Glutamatergic neuron (in vitro differentiated cells): ENCODE data around the gene XRN2. TPM values are rescaled to one million over a fixed set of nuclear protein-coding genes. Genes with fewer than 3 reads are reported as not detected.

Experiments used
- DNase-seq: peaks from one replicate; pipeline ENCODE4 v3.0.0; 2022
- H3K27ac Mint-ChIP-seq: one replicate; pipeline ENCODE4 v1.8.0; 2020; ENCODE audit warnings: mild to moderate bottlenecking, mixed read lengths, inconsistent platforms; ENCODE audit not compliant: unreplicated experiment
- H3K27me3 Mint-ChIP-seq: one replicate; pipeline ENCODE4 v1.8.0; 2020; ENCODE audit warnings: mild to moderate bottlenecking, moderate library complexity, mixed read lengths, inconsistent platforms; ENCODE audit not compliant: unreplicated experiment
- H3K36me3 Mint-ChIP-seq: one replicate; pipeline ENCODE4 v1.8.0; 2020; ENCODE audit warnings: mild to moderate bottlenecking, mixed read lengths, inconsistent platforms; ENCODE audit not compliant: unreplicated experiment
- H3K4me1 Mint-ChIP-seq: one replicate; pipeline ENCODE4 v1.8.0; 2020; ENCODE audit warnings: mild to moderate bottlenecking, low read depth, mixed read lengths, inconsistent platforms; ENCODE audit not compliant: unreplicated experiment
- H3K4me3 Mint-ChIP-seq: one replicate; pipeline ENCODE4 v1.8.0; 2020; ENCODE audit warnings: mild to moderate bottlenecking, mixed read lengths, inconsistent platforms; ENCODE audit not compliant: unreplicated experiment
- H3K9me3 Mint-ChIP-seq: one replicate; pipeline ENCODE4 v1.8.0; 2020; ENCODE audit warnings: mild to moderate bottlenecking, moderate library complexity, mixed read lengths, inconsistent platforms; ENCODE audit not compliant: unreplicated experiment
- CTCF ChIP-seq: fragments of 200-600 bp; sonication (generic); IDR thresholded peaks from one replicate; pipeline ENCODE4 v1.5.0; 2021; ENCODE audit not compliant: partially characterized antibody, unreplicated experiment
- total RNA-seq: library from RNA; stranded (reverse); fragmentation: NEBNext Ultra II Directional; extraction: Animal tissue kit (Norgen Biotek cat#: 25700); gene quantifications from one replicate; pipeline ENCODE4 v1.2.1, GENCODE V29; 2021; ENCODE audit not compliant: unreplicated experiment

XRN2 gene
- total RNA-seq, 1 donor from 2014 or later: 86.2 TPM

GRCh38 chr20:21301940-21302663, 1.0 kb upstream of the XRN2 start:
- Mint-ChIP-seq H3K4me1 (peaks cover 10% of the 10 kb centered on the region), H3K27ac (peak overlapping the region; percentile 96), H3K9me3 (peaks cover 4% of the 10 kb centered on the region), H3K27me3 (peaks cover 5% of the 10 kb centered on the region), H3K36me3 (no peaks in the 10 kb centered on the region), H3K4me3 (peak overlapping the region; percentile 75)
- no peak for DNase-seq
- TF ChIP-seq CTCF: no peak

DNA sequence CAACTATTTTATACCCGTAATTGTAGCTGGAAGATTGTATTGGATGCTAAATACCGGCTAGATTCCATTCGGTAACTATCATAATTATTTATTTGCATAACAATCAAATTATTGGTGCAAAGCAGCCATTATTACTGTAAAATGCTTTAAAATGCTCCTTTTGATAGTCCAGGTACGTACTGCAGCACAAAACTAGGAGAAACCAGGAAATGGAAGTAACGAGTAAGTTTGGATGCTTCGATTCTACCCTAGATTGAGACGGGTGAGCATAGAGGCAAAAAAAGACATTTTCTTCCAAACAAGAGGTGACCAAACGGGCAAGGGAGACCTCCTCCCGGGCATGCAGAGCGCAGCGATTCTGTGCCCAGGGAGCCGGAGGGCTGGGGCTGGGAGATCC, 469 bp upstream of the XRN2 start:
- no peak for TF ChIP-seq CTCF
- Mint-ChIP-seq H3K4me3 (peak overlapping the region; percentile 75), H3K9me3 (peaks cover 4% of the 10 kb centered on the region), H3K4me1 (peaks cover 10% of the 10 kb centered on the region), H3K27me3 (peaks cover 5% of the 10 kb centered on the region), H3K27ac (peak overlapping the region; percentile 96), H3K36me3 (no peaks in the 10 kb centered on the region)
- DNase-seq: no peak

GRCh38 chr20:21303872-21304586, 898 bp downstream of the XRN2 start:
- Mint-ChIP-seq H3K27ac (peak overlapping the region; percentile 96), H3K4me3 (peak overlapping the region; percentile 86), H3K36me3 (no peaks in the 10 kb centered on the region), H3K27me3 (peaks cover 5% of the 10 kb centered on the region), H3K9me3 (peaks cover 4% of the 10 kb centered on the region), H3K4me1 (peaks cover 10% of the 10 kb centered on the region)
- no peak for DNase-seq
- TF ChIP-seq CTCF: no peak

- Mint-ChIP-seq H3K27me3 (peaks cover 3% of the 10 kb centered on the region), H3K9me3 (peaks cover 1% of the 10 kb centered on the region), H3K4me3 (peak overlapping the region; percentile 36), H3K27ac (no peak overlapping the region), H3K4me1 (peaks cover 20% of the 10 kb centered on the region), H3K36me3 (no peaks in the 10 kb centered on the region)
- TF ChIP-seq CTCF: no peak
- DNase-seq: no peak
Observed at GRCh38 chr20:21308340-21308739, 5.2 kb downstream of the XRN2 start.
